H1 (cell line): ENCODE data around the gene ASAP2. TPM values are rescaled to one million over a fixed set of nuclear protein-coding genes. Genes with fewer than 3 reads are reported as not detected.

ENCODE experiments used
- CTCF ChIA-PET: fragments of 300-600 bp; sonication (Branson Sonifier 250); formaldehyde crosslinking; loops from one replicate; lab custom pipeline; 2021; ENCODE audit not compliant: partially characterized antibody; lab: Charles Lee
- POLR2A ChIA-PET: fragments of 300-600 bp; sonication (Branson Sonifier 250); formaldehyde crosslinking; loops from one replicate; lab custom pipeline; 2021; ENCODE audit warnings: inconsistent platforms; ENCODE audit not compliant: partially characterized antibody; lab: Charles Lee
- DNase-seq, 2 experiments: peaks; one replicate each; pipeline versions ENCODE4 v3.0.0 to v3.0.0-alpha.2; 2010 to 2022; ENCODE audit warnings: low spot score in 2 of 2, low read depth in 1 of 2, mixed read lengths in 1 of 2
- FAIRE-seq: peaks from 2 replicates; lab custom pipeline; 2011; peaks lifted over from hg19 to GRCh38; lab: Jason Lieb, UNC
- H2AFZ ChIP-seq: 2 replicates; pipeline ENCODE4 v1.8.1; 2012; ENCODE audit warnings: low read length, inconsistent platforms
- H2AK5ac ChIP-seq: 2 replicates; pipeline ENCODE4 v1.6.1; 2013; ENCODE audit warnings: low read depth, low read length
- H2BK120ac ChIP-seq: replicated peaks from 2 replicates; pipeline ENCODE3; 2013; ENCODE audit warnings: low read depth, low read length, inconsistent platforms
- H2BK12ac ChIP-seq: 2 replicates; pipeline ENCODE4 v1.6.1; 2013; ENCODE audit warnings: low read depth, low read length
- H2BK15ac ChIP-seq: 2 replicates; pipeline ENCODE4 v1.6.1; 2013; ENCODE audit warnings: low read length
- H2BK20ac ChIP-seq: 2 replicates; pipeline ENCODE4 v1.6.1; 2013; ENCODE audit warnings: low read length
- H2BK5ac ChIP-seq: 2 replicates; pipeline ENCODE4 v1.6.1; 2013; ENCODE audit warnings: low read depth, low read length
- H3K14ac ChIP-seq: 2 replicates; pipeline ENCODE4 v1.6.1; 2013; ENCODE audit warnings: inconsistent platforms; ENCODE audit not compliant: insufficient read length
- H3K18ac ChIP-seq: 2 replicates; pipeline ENCODE4 v1.6.1; 2013; ENCODE audit warnings: low read length; ENCODE audit errors: extremely low read depth
- H3K23ac ChIP-seq: 2 replicates; pipeline ENCODE4 v1.6.1; 2013; ENCODE audit warnings: inconsistent platforms; ENCODE audit not compliant: insufficient read length
- H3K23me2 ChIP-seq: 2 replicates; pipeline ENCODE4 v1.6.1; 2013; ENCODE audit warnings: low read depth, low read length
- H3K27ac ChIP-seq: 2 replicates; pipeline ENCODE4 v1.6.1; 2011; ENCODE audit warnings: low read depth, low read length, inconsistent platforms
- H3K27me3 ChIP-seq, 4 experiments: replicated peaks in 1 of 4; 1 replicate in 1 of 4; 2 replicates in 3 of 4; pipeline versions ENCODE4 v1.6.1 to v1.8.1; 2011 to 2013; ENCODE audit warnings: low read length in 3 of 4, mild to moderate bottlenecking in 3 of 4, inconsistent platforms in 2 of 4, mixed read lengths in 2 of 4, moderate library complexity in 1 of 4; ENCODE audit not compliant: control insufficient read depth in 3 of 4, insufficient read depth in 3 of 4; ENCODE audit errors: extremely low read depth in 1 of 4
- H3K36me3 ChIP-seq, 4 experiments: 2 replicates each; pipeline versions ENCODE4 v1.6.1 to v1.8.1; 2011 to 2013; ENCODE audit warnings: mild to moderate bottlenecking in 4 of 4, low read length in 3 of 4, moderate library complexity in 2 of 4, control low read depth in 1 of 4, inconsistent platforms in 1 of 4; ENCODE audit not compliant: insufficient read depth in 4 of 4, control insufficient read depth in 2 of 4
- H3K4ac ChIP-seq: replicated peaks from 2 replicates; pipeline ENCODE3; 2013; ENCODE audit warnings: low read length, low read depth, mixed read lengths, inconsistent platforms; ENCODE audit not compliant: insufficient read length
- H3K4me1 ChIP-seq, 4 experiments: replicated peaks in 1 of 4; 1 replicate in 1 of 4; 2 replicates in 3 of 4; pipeline versions ENCODE4 v1.6.1 to v1.8.1; 2011 to 2013; ENCODE audit warnings: low read length in 3 of 4, inconsistent platforms in 2 of 4, mixed read lengths in 1 of 4; ENCODE audit not compliant: insufficient read depth in 4 of 4, control insufficient read depth in 3 of 4
- H3K4me2 ChIP-seq, 2 experiments: 2 replicates each; pipeline versions ENCODE4 v1.6.1 to v1.8.1; 2011 to 2013; ENCODE audit warnings: low read depth in 2 of 2, low read length in 2 of 2, control low read depth in 1 of 2, inconsistent platforms in 1 of 2, mild to moderate bottlenecking in 1 of 2; ENCODE audit not compliant: insufficient read depth in 1 of 2
- H3K4me3 ChIP-seq, 4 experiments: fragments of 200-600, 300-600 bp in 1 of 4; sonication (generic), shearing (Covaris generic), sonication (Bioruptor Twin) in 1 of 4; 2 replicates each; pipeline versions ENCODE4 v1.5.1 to v1.8.1; 2011 to 2016; ENCODE audit warnings: low read length in 4 of 4, low read depth in 3 of 4, control low read depth in 2 of 4, inconsistent platforms in 2 of 4, mild to moderate bottlenecking in 2 of 4, mixed read lengths in 1 of 4, moderate library complexity in 1 of 4; ENCODE audit not compliant: insufficient read depth in 2 of 4; ENCODE audit errors: extremely low read depth in 1 of 4
- H3K56ac ChIP-seq: replicated peaks from 2 replicates; pipeline ENCODE3; 2013; ENCODE audit warnings: low read depth, mild to moderate bottlenecking, mixed read lengths, low read length, inconsistent platforms; ENCODE audit not compliant: insufficient read length
- H3K79me1 ChIP-seq: 2 replicates; pipeline ENCODE4 v1.6.1; 2013; ENCODE audit warnings: low read depth, low read length, control low read depth
- H3K79me2 ChIP-seq, 2 experiments: 2 replicates each; pipeline versions ENCODE4 v1.6.1 to v1.8.1; 2012 to 2013; ENCODE audit warnings: low read length in 2 of 2, mild to moderate bottlenecking in 2 of 2, inconsistent platforms in 1 of 2; ENCODE audit not compliant: insufficient read depth in 2 of 2, control insufficient read depth in 1 of 2
- H3K9ac ChIP-seq, 4 experiments: replicated peaks in 1 of 4; 1 replicate in 1 of 4; 2 replicates in 3 of 4; pipeline versions ENCODE4 v1.6.1 to v1.8.1; 2011 to 2013; ENCODE audit warnings: low read depth in 3 of 4, low read length in 3 of 4, control low read depth in 2 of 4, mild to moderate bottlenecking in 2 of 4, moderate library complexity in 2 of 4, inconsistent platforms in 1 of 4; ENCODE audit errors: extremely low read depth in 1 of 4
- H3K9me3 ChIP-seq, 2 experiments: 2 replicates each; pipeline versions ENCODE4 v1.6.1 to v1.8.1; 2012 to 2013; ENCODE audit warnings: mild to moderate bottlenecking in 2 of 2, moderate library complexity in 2 of 2, control low read depth in 1 of 2, inconsistent platforms in 1 of 2, low read depth in 1 of 2, low read length in 1 of 2, mixed read lengths in 1 of 2; ENCODE audit not compliant: insufficient read depth in 2 of 2
- H4K20me1 ChIP-seq, 2 experiments: replicated peaks in 1 of 2; 2 replicates each; pipeline versions ENCODE3 to v1.8.1; 2011 to 2013; ENCODE audit warnings: inconsistent platforms in 2 of 2, low read length in 2 of 2, mild to moderate bottlenecking in 1 of 2; ENCODE audit not compliant: insufficient read depth in 2 of 2, control insufficient read depth in 1 of 2
- H4K5ac ChIP-seq: 2 replicates; pipeline ENCODE4 v1.6.1; 2013; ENCODE audit warnings: low read length, low read depth, mixed read lengths, inconsistent platforms; ENCODE audit not compliant: insufficient read length
- H4K8ac ChIP-seq: 2 replicates; pipeline ENCODE4 v1.8.0; 2013; ENCODE audit warnings: mild to moderate bottlenecking, moderate library complexity, low read length, inconsistent platforms; ENCODE audit not compliant: insufficient read depth; ENCODE audit errors: extremely low read depth
- H4K91ac ChIP-seq: replicated peaks from 2 replicates; pipeline ENCODE3; 2013; ENCODE audit warnings: low read length, mixed read lengths, inconsistent platforms; ENCODE audit not compliant: insufficient read length
- ATF2 ChIP-seq: IDR thresholded peaks from 2 replicates; pipeline ENCODE4 v1.6.1; 2012; ENCODE audit warnings: low read length, inconsistent platforms
- CTCF ChIP-seq, 3 experiments: IDR thresholded peaks; 1 replicate in 2 of 3; 2 replicates in 1 of 3; pipeline versions ENCODE4 v1.5.1 to v1.6.1; 2011; ENCODE audit warnings: low read length in 3 of 3, mild to moderate bottlenecking in 3 of 3, inconsistent platforms in 2 of 3, low read depth in 1 of 3, moderate library complexity in 1 of 3; ENCODE audit not compliant: insufficient read depth in 1 of 3; ENCODE audit errors: control extremely low read depth in 1 of 3
- RFX5 ChIP-seq: IDR thresholded peaks from 2 replicates; pipeline ENCODE4 v1.6.1; 2011; ENCODE audit warnings: low read depth, low read length, improper control_type of control experiment, borderline replicate concordance
- RNF2 ChIP-seq: fragments of 200-900, 300-1000 bp; sonication (generic); IDR thresholded peaks from 2 replicates; pipeline ENCODE4 v1.7.1; 2016; ENCODE audit warnings: borderline replicate concordance, low read depth, mild to moderate bottlenecking, antibody characterized with exemption, low read length; ENCODE audit not compliant: poor library complexity, severe bottlenecking; ENCODE audit errors: missing control alignments
- SIX5 ChIP-seq: IDR thresholded peaks from 2 replicates; pipeline ENCODE4 v1.6.1; 2011; ENCODE audit warnings: mild to moderate bottlenecking, low read depth, low read length
- SP2 ChIP-seq: IDR thresholded peaks from 2 replicates; pipeline ENCODE4 v1.6.1; 2012; ENCODE audit warnings: mild to moderate bottlenecking, low read length, inconsistent platforms
- WGBS, 2 experiments: shearing (Covaris generic) in 1 of 2; methylation state at CpG; one replicate each; pipeline versions ENCODE4 v1.1.6 to v1.1.7; 2013 to 2015; ENCODE audit warnings: low lambda C conversion rate in 2 of 2, mixed read lengths in 2 of 2, inconsistent platforms in 1 of 2, low coverage in 1 of 2, missing lambda C conversion rate in 1 of 2; ENCODE audit not compliant: insufficient replicate concordance in 2 of 2, insufficient coverage in 1 of 2, insufficient read length in 1 of 2; ENCODE audit errors: extremely low coverage in 1 of 2, missing lambda C conversion rate in 1 of 2; 5-methylcytosine and 5-hydroxymethylcytosine counted together
- polyA plus RNA-seq, 7 experiments: library from polyadenylated mRNA; depleted of rRNA in 3 of 7; stranded (reverse) in 5 of 7; unstranded in 2 of 7; fragments of >200 nt in 5 of 7; fragments of 200-250 nt in 2 of 7; gene quantifications; 1 replicate in 5 of 7; 2 replicates in 1 of 7; 4 replicates in 1 of 7; pipeline versions ENCODE4 v1.2.1 to v1.2.3, GENCODE V29; 2011 to 2013; ENCODE audit warnings: missing spikeins in 2 of 7, mixed read lengths in 2 of 7
- total RNA-seq: library from RNA; stranded (reverse); fragmentation: NEBNext Ultra II Directional; extraction: Animal tissue kit (Norgen Biotek cat#: 25700); gene quantifications from 2 replicates; pipeline ENCODE4 v1.2.1, GENCODE V29; 2021

The ASAP2 gene
- total and polyA plus RNA-seq, 2 of the 8 experiments (the other 6 are each of a cell fraction or from before 2014, with no cell fraction given), result 10.2 to 18.7 TPM

- WGBS, 2 experiments, result 52% methylated on average over 2 of the region's 2 CpGs; no CpG with 5 or more reads in 1 of the 2 experiments
- CTCF ChIA-PET, result interaction anchor here (1.1 to 2.9 kb wide), 4 partner anchors 11 to 38 kb away, joined by 3 to 15 read pairs (median 3); no protein-coding TSS in a partner anchor
- H3K9ac ChIP-seq, result no peak overlapping the region
- TF ChIP-seq SP2 (no peak), CTCF (IDR thresholded peaks at IDR 0.05; ENCODE audit: control extremely low read depth in 1 of 3, insufficient read depth in 1 of 3, low read depth in 1 of 3, low read length in 3 of 3) (no peak), RNF2 (no peak), ATF2 (no peak), RFX5 (no peak), SIX5 (no peak)
Observed at GRCh38 chr2:9178110-9178903, 28.3 kb upstream of the ASAP2 start.

More at GRCh38 chr2:9178110-9178903, 28.3 kb upstream of the ASAP2 start:
- no peak overlapping the region for H3K14ac ChIP-seq
- H4K20me1 ChIP-seq, result no peaks in the 10 kb centered on the region
- no peak overlapping the region for H3K23ac ChIP-seq
- POLR2A ChIA-PET, result no interaction called here
- no peak overlapping the region for H4K8ac ChIP-seq
- no peak overlapping the region for H4K5ac ChIP-seq
- H3K4ac ChIP-seq, result no peak overlapping the region
- H3K56ac ChIP-seq, result no peak overlapping the region
- H3K79me1 ChIP-seq, result no peaks in the 10 kb centered on the region
- H2BK15ac ChIP-seq, result no peak overlapping the region
- no peak overlapping the region for H3K18ac ChIP-seq
- no peak overlapping the region for H3K4me3 ChIP-seq
- 0 out of 4 replicates have a peak, but pooled peaks cover 0 to 3% of the 10 kb centered on the region in 2 experiments for H3K9me3 ChIP-seq
- no peak overlapping the region for H2BK5ac ChIP-seq
- H4K91ac ChIP-seq, result no peak overlapping the region
- no peak overlapping the region for H3K4me2 ChIP-seq
- H2BK12ac ChIP-seq, result no peak overlapping the region
- H2BK120ac ChIP-seq, result no peak overlapping the region
- no peak for DNase-seq
- H2AK5ac ChIP-seq, result no peak overlapping the region
- FAIRE-seq, result no peak
- no peak overlapping the region for H2BK20ac ChIP-seq
- no peaks in the 10 kb centered on the region for H3K36me3 ChIP-seq
- no peaks in the 10 kb centered on the region for H3K79me2 ChIP-seq
- no peaks in the 10 kb centered on the region for H3K23me2 ChIP-seq
- no peak overlapping the region for H2AFZ ChIP-seq
- 0 out of 7 replicates have a peak, but pooled peaks cover 0 to 2% (median 0%) of the 10 kb centered on the region in 4 experiments for H3K27me3 ChIP-seq
- peaks cover 0 to 6% (median 4%) of the 10 kb centered on the region in 4 experiments; a peak in 6 of 7 replicates for H3K4me1 ChIP-seq
- no peak overlapping the region for H3K27ac ChIP-seq
